ENCODE results near the gene TLR1.
"Not testable (repeated sequence)": the region's sequence is repeated elsewhere in the genome, so short reads cannot be mapped to it uniquely, and the experiment has no call there.

Gene TLR1

DNA sequence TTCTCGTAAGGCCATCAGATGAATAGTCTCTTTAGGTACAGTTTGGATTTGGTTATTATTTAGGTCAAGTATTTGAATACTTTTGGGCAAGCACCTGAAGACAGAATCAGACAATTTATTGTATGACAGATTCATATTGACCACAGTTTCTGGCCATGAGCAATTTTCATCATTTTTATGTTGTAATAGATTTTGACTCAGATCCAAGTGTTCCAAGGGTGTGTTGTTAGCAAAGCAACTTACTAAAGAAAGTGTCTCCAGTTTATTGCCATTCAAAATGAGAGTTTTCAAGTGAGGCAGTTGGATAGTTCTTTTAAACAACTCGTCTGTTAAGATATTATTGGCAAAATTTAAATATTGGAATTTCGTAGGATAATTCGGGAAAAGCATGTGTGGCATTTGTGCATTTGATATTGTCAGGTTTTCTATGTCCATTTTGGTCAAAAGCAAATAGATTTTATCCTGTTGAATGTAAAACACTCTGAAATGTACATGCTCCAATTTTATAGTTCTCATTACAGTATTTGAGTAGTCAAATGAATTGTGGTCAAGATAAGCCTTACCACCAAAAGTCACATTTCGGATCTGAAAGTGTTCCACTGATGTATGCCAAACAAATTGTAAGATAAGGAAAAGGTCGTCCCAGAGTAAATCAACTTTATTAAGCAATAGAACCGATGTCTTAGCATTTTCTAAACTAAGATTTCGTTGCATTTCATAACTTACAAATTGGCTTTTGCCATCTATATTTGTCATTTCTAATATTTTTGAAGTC, 30.2 kb downstream of the TLR1 start:
- DNase-seq, result no peak

- DNase-seq, result not testable (repeated sequence)
Measured at GRCh38 chr4:38770281-38770680, 34.3 kb downstream of the TLR1 start.

DNA sequence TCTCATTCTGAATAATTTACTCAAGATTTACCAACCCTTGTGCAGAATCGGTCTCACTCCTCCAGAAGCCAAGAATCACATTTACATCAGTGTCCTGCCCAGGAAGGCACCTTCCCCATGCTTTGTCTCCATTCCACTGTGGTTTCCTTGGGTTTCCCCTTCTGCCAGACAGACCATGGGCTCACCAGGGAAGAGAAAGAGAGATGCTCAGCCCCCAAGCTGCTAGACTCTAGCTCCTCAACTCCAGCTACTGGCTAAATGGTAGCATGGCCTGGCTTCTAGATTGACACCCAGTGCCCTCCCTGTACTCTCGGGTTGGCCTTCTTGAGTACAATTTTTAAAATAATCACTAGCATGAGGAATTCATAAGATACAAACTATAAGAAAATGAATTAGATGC, 34.7 kb downstream of the TLR1 start:
- DNase-seq, result no peak

DNA sequence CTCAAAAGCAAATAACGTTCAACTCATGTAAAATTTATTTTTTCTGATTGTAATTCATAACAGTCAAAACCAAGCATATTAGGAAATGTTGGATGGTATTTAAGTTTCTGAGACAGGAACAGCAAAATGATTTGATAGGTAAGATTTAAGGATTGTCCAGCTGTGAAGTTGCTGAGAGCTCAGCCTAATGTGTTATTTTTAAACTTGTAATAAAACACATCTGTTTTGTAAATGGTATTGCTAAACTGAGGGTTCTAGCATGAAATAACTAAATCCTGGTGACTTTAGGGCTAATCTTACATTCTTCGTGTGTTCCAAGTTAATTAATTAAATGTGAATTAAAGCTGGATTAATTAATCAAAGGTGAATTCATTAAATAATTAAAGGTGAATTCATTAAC, 35.1 kb downstream of the TLR1 start:
- no peak for DNase-seq

GRCh38 chr4:38768968-38769394, 35.6 kb downstream of the TLR1 start:
- DNase-seq, result no peak

- not testable (repeated sequence) for DNase-seq
Measured at GRCh38 chr4:38766940-38767339, 37.7 kb downstream of the TLR1 start.

GRCh38 chr4:38765382-38765781, 39.2 kb downstream of the TLR1 start:
- no peak for DNase-seq

- no peak for DNase-seq
Measured at GRCh38 chr4:38764277-38764676, 40.3 kb downstream of the TLR1 start.

DNA sequence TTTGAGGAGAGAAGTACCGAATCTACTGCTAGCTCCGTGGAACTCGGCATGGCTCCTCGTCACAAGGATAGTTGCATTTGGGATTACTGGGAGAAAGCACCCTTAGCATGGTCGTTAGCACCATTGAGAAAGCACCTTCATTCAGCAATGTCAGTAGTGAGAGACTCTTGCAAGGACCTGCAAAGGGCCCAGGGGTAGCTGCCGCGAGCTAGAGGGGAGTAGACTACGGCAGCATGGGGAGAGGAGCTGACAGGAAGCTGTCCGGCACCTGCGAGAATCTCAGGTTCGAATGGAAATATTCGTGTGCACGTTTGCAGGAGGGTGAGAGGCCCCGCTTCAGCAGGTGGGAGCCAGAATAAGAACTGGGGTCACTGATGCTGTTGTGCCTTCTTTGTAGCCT, 42.0 kb downstream of the TLR1 start:
- no peak for DNase-seq

GRCh38 chr4:38759790-38760122, 44.8 kb downstream of the TLR1 start:
- no peak for DNase-seq

DNA sequence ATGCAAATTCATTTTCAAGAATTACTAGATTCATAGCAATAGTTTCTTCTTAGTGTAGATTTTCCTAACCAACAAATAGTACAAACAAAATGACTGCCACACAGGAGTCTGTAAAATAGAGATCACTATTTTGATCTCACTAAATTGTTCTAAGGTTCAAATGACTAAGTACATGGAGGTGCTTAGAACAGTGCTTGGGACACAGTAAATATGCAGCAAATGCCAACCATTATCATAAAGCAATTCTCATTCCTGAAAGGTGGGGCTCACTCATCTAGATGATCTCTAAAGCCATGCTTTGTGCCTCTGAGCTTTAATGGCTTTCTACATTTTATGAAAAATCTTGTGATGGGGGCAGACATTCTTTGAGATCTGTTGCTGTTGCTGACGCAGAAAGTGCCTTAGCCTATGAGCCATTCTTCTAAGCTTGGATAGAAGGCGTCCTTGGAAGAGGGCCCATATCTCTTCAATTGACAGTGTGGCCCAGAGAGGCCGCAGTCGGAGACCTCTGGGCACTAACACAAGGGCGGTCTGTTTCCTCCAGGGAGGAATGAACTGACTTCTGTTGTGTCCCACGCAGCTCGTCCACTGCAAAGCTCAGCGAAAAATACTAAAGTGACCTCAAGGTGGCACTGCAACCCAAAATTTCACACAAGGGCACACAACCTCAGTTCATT, 45.3 kb downstream of the TLR1 start:
- DNase-seq, result peak; percentile 57

- DNase-seq, result no peak
Measured at GRCh38 chr4:38757945-38758600, 46.5 kb downstream of the TLR1 start.

DNA sequence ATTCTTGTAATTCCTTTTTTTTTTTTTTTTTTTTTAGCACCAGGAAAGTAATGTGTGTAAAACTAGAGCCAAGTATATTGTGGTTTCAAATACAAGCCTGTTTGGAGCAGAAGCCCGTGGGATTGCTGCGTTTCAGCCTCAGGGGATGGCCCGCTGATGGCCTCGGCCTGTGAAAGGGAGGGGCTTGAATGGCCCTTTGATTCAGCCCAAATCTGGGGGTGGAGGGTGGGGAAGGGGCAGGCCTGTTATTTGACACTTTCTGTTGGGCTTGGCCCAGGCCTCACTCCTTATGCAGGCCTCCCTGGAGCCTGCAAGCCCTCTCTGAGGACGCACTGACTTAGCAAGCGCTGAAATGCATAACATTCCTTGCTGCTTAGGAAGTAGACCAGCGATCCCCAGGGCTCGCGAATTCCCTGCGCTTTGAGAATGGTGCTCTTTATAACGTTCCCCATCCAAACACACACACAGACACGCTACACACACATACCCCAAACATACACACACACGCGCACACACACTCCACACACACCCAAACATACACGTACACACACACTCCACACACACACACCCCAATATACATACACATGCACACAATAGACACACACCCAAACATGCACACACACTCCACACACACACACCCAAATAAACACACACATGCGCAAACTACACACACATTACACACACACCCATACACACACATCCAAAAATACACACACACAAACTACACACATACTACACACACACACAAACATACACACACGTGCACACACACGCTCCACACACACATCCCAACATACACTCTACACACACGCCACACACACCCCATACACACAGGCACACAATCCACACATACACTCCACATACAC, 51.4 kb downstream of the TLR1 start:
- DNase-seq, result no peak

- DNase-seq, result no peak
Measured at GRCh38 chr4:38752372-38752940, 52.1 kb downstream of the TLR1 start.

- DNase-seq, result no peak
Measured at GRCh38 chr4:38751341-38752010, 53.1 kb downstream of the TLR1 start.

DNA sequence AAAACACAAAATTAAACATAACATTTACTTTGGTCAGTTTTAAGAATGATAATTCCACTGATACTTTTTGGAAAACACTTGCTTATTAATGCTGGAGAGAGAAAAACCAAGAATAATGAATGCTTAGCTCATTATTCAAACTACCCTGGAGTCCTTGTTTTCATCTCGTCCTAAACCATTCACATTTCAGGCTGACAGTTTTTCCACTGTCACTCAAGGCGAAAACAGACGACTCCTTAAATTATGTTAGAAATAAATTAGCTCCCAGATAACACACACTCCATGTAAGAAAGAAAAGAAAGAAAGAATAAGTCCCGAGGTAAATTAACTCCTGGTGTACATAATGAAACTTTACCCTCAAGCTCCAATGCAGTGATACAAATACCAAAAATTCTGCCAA, 55.3 kb downstream of the TLR1 start:
- no peak for DNase-seq

- no peak for DNase-seq
Measured at GRCh38 chr4:38747629-38748028, 57.0 kb downstream of the TLR1 start.
